ENCODE measurements around the gene MRTO4.
"Not testable (repeated sequence)": the region's sequence is repeated elsewhere in the genome, so short reads cannot be mapped to it uniquely, and the experiment has no call there.

Gene MRTO4

DNA sequence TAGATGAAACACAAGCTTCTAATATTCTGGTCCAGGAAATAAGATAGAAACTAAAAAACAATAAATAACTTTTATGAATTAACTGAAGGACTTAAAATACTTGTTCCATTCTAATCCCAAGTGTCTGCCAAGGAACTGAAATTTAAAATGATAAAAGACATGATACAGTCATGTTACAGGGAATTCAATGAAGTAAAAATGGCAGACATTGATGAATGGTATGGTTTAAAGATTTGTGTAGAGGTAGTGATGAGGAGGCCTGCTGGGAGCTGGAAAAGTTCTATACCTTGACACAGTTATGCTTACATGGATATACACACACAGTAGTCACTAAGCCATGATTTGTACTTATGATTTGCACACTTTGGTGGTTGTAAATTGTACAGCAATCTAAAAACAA lies 39.4 kb upstream of the MRTO4 start:
- no peaks in the 10 kb centered on the region for H3K27me3 Mint-ChIP-seq
- ATAC-seq (replicated peaks) = no peak
- no peak overlapping the region for H3K4me3 Mint-ChIP-seq
- H3K27ac Mint-ChIP-seq = peak overlapping the region; percentile 23 to 96
- no peaks in the 10 kb centered on the region for H3K9me3 Mint-ChIP-seq
- no peak for DNase-seq
- peaks cover 20% of the 10 kb centered on the region for H3K36me3 Mint-ChIP-seq (ENCODE audit: insufficient read depth)
- peaks cover 24 to 50% of the 10 kb centered on the region in 2 donors for H3K4me1 Mint-ChIP-seq (ENCODE audit: low read depth in 2 of 2)

DNA sequence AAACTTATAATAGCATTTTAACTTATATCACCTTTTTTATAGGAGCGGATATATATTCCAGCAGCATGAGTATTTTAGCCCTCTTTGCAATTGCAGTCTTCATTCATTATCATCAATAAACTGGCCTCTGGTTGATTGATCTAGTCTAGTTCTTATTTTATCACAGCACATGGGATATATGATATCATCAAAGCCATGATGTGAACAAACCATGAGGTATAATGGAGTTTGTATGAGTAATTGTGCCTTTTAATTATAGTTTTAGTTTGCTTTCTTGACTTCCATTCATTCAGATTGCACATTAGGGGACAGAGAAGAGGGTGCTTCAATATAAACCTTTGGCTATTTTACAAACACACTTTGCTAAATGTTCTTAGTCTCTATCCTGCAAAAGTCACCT lies 38.0 kb upstream of the MRTO4 start:
- ATAC-seq (replicated peaks) (no peak), DNase-seq (no peak)
- no peaks in the 10 kb centered on the region for H3K9me3 Mint-ChIP-seq
- peaks cover 21 to 41% of the 10 kb centered on the region in 2 donors for H3K4me1 Mint-ChIP-seq (ENCODE audit: low read depth in 2 of 2)
- no peak overlapping the region for H3K4me3 Mint-ChIP-seq
- peaks cover 10% of the 10 kb centered on the region for H3K36me3 Mint-ChIP-seq (ENCODE audit: insufficient read depth)
- peak overlapping the region in 1 of 2 donors; percentile 11 for H3K27ac Mint-ChIP-seq
- H3K27me3 Mint-ChIP-seq = no peaks in the 10 kb centered on the region

DNA sequence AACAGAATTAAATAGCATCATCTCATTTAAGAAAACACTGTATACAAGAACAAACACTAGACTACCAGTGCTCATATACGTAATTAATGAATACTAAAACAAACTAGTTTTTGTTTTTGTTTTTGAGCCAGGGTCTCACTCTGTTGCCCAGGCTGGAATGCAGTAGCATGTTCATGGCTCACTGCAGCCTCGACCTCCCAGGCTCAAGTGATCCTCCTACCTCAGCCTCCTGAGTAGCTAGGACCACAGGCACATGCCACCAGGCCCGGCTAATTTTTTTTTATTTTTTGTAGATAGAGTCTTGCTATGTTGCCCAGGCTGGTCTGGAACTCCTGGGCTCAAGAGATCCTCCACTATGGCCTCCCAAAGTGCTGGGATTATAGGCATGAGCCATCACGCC lies 35.0 kb upstream of the MRTO4 start:
- H3K27me3 Mint-ChIP-seq; H3K4me3 Mint-ChIP-seq; H3K27ac Mint-ChIP-seq; H3K9me3 Mint-ChIP-seq; ATAC-seq (replicated peaks); DNase-seq: not testable (repeated sequence)
- Mint-ChIP-seq H3K4me1 (ENCODE audit: low read depth in 2 of 2) (peaks cover 6 to 24% of the 10 kb centered on the region in 2 donors), H3K36me3 (ENCODE audit: insufficient read depth) (peaks cover 28% of the 10 kb centered on the region)

GRCh38 chr1:19219451-19219850 lies 32.2 kb upstream of the MRTO4 start:
- Mint-ChIP-seq H3K9me3 (no peaks in the 10 kb centered on the region), H3K4me3 (no peak overlapping the region), H3K36me3 (ENCODE audit: insufficient read depth) (peaks cover 47% of the 10 kb centered on the region), H3K27ac (peak overlapping the region; percentile 23 to 91), H3K4me1 (ENCODE audit: low read depth in 2 of 2) (peaks cover 4 to 16% of the 10 kb centered on the region in 2 donors), H3K27me3 (no peaks in the 10 kb centered on the region)
- DNase-seq = no peak
- no peak for ATAC-seq (replicated peaks)

DNA sequence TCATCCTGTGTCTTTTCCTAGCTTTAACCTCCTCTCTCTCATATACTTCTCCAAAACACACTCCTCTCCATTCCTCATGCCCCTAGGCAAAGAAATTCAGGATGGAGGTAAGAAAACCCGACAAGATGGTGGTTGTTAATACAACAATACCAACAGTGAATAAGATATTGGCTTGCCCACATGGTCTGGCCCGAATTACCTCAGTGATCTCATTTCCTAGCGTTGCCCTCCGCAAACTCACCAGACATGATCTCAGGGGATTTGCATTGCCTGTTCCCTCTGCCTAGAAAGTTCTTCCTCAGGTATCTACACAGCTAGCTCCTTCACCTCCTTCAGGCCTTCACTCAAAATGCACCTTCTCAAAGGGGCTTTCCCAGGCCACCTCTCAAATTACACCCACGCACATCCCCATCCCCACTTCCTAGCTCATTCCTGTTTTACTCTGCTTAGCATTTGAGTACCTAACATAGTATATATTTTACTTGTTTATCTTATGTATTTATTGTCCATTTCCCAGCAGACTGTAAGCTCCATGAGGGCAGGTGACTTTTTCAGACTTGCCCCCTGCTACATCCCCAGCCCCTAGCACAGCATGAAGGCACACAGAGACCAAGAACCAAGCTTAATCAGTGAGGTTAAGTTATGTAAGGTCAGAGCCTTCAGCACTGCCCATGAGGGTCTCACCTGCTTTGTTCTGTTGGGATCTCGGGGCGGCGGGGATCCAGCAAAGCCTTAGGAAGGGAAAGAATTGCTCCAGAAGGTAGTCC lies 31.3 kb upstream of the MRTO4 start:
- peaks cover 4 to 18% of the 10 kb centered on the region in 2 donors for H3K4me1 Mint-ChIP-seq (ENCODE audit: low read depth in 2 of 2)
- H3K9me3 Mint-ChIP-seq = no peaks in the 10 kb centered on the region
- H3K36me3 Mint-ChIP-seq (ENCODE audit: insufficient read depth) = peaks cover 44% of the 10 kb centered on the region
- H3K27me3 Mint-ChIP-seq = no peaks in the 10 kb centered on the region
- no peak overlapping the region for H3K4me3 Mint-ChIP-seq
- H3K27ac Mint-ChIP-seq = peak overlapping the region; percentile 45 to 91
- ATAC-seq (replicated peaks) = no peak
- DNase-seq = no peak

- ATAC-seq (replicated peaks) (no peak), DNase-seq (no peak)
- Mint-ChIP-seq H3K4me3 (no peak overlapping the region), H3K27me3 (no peaks in the 10 kb centered on the region), H3K36me3 (ENCODE audit: insufficient read depth) (peaks cover 50% of the 10 kb centered on the region), H3K9me3 (no peaks in the 10 kb centered on the region), H3K4me1 (ENCODE audit: low read depth in 2 of 2) (peaks cover 4 to 16% of the 10 kb centered on the region in 2 donors), H3K27ac (no peak overlapping the region)
These were observed 30.6 kb upstream of the MRTO4 start for GRCh38 chr1:19220991-19221390.

GRCh38 chr1:19222573-19222972 lies 29.0 kb upstream of the MRTO4 start:
- Mint-ChIP-seq H3K9me3 (no peaks in the 10 kb centered on the region), H3K36me3 (ENCODE audit: insufficient read depth) (peaks cover 58% of the 10 kb centered on the region), H3K4me1 (ENCODE audit: low read depth in 2 of 2) (peaks cover 2 to 11% of the 10 kb centered on the region in 2 donors), H3K27ac (no peak overlapping the region), H3K4me3 (no peak overlapping the region), H3K27me3 (no peaks in the 10 kb centered on the region)
- ATAC-seq (replicated peaks) = no peak
- DNase-seq = no peak

- H3K36me3 Mint-ChIP-seq (ENCODE audit: insufficient read depth) = peaks cover 59% of the 10 kb centered on the region
- H3K4me3 Mint-ChIP-seq = no peak overlapping the region
- H3K9me3 Mint-ChIP-seq = no peaks in the 10 kb centered on the region
- no peak for DNase-seq
- no peak for ATAC-seq (replicated peaks)
- peaks cover 2 to 11% of the 10 kb centered on the region in 2 donors for H3K4me1 Mint-ChIP-seq (ENCODE audit: low read depth in 2 of 2)
- no peaks in the 10 kb centered on the region for H3K27me3 Mint-ChIP-seq
- no peak overlapping the region for H3K27ac Mint-ChIP-seq
These were observed 28.4 kb upstream of the MRTO4 start for GRCh38 chr1:19222979-19223824.

GRCh38 chr1:19229229-19229628 lies 22.4 kb upstream of the MRTO4 start:
- peaks cover 38% of the 10 kb centered on the region for H3K36me3 Mint-ChIP-seq (ENCODE audit: insufficient read depth)
- no peaks in the 10 kb centered on the region for H3K9me3 Mint-ChIP-seq
- H3K27ac Mint-ChIP-seq = no peak overlapping the region

GRCh38 chr1:19229828-19230325 lies 21.7 kb upstream of the MRTO4 start:
- DNase-seq (no peak), ATAC-seq (replicated peaks) (no peak)
- no peaks in the 10 kb centered on the region for H3K27me3 Mint-ChIP-seq
- peak overlapping the region in 1 of 2 donors; percentile 12 for H3K27ac Mint-ChIP-seq
- peaks cover 39% of the 10 kb centered on the region for H3K36me3 Mint-ChIP-seq (ENCODE audit: insufficient read depth)
- H3K4me1 Mint-ChIP-seq (ENCODE audit: low read depth in 2 of 2) = no peaks in the 10 kb centered on the region
- no peaks in the 10 kb centered on the region for H3K9me3 Mint-ChIP-seq
- H3K4me3 Mint-ChIP-seq = no peak overlapping the region

More at GRCh38 chr1:19229229-19229628, 22.4 kb upstream of the MRTO4 start:
- H3K27me3 Mint-ChIP-seq = no peaks in the 10 kb centered on the region
- peaks cover 0 to 4% of the 10 kb centered on the region in 2 donors for H3K4me1 Mint-ChIP-seq (ENCODE audit: low read depth in 2 of 2)
- no peak overlapping the region for H3K4me3 Mint-ChIP-seq
- ATAC-seq (replicated peaks) (no peak), DNase-seq (no peak)

- not testable (repeated sequence) for ATAC-seq (replicated peaks); H3K4me3 Mint-ChIP-seq; DNase-seq; H3K27me3 Mint-ChIP-seq; H3K4me1 Mint-ChIP-seq (ENCODE audit: low read depth in 2 of 2); H3K27ac Mint-ChIP-seq; H3K9me3 Mint-ChIP-seq
- H3K36me3 Mint-ChIP-seq (ENCODE audit: insufficient read depth) = peaks cover 45% of the 10 kb centered on the region
These were observed 19.7 kb upstream of the MRTO4 start for GRCh38 chr1:19231736-19232523.

DNA sequence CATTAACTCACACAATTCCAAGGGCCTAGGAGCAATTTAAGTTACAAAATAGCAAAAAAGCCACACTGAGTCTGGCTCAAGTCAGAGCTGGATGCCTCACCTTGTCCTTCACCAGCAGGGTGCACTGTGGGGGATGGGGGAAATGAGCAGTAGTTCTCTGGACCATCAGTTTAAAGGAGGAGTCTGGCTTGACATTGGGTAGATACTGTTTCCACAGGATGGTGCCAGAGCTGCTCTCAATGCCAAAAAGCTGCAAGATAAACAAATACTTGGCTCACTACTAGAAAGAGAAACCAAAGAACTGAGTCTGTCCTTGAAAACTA lies 19.1 kb upstream of the MRTO4 start:
- DNase-seq = no peak

GRCh38 chr1:19234224-19234623 lies 17.4 kb upstream of the MRTO4 start:
- Mint-ChIP-seq H3K27ac (no peak overlapping the region), H3K36me3 (ENCODE audit: insufficient read depth) (peaks cover 40% of the 10 kb centered on the region), H3K4me3 (no peak overlapping the region), H3K9me3 (no peaks in the 10 kb centered on the region), H3K27me3 (no peaks in the 10 kb centered on the region), H3K4me1 (ENCODE audit: low read depth in 2 of 2) (no peaks in the 10 kb centered on the region)
- DNase-seq (no peak), ATAC-seq (replicated peaks) (no peak)

More for the DNA sequence above, 19.1 kb upstream of the MRTO4 start:
- H3K36me3 Mint-ChIP-seq (ENCODE audit: insufficient read depth) = peaks cover 42% of the 10 kb centered on the region
- H3K27me3 Mint-ChIP-seq = no peaks in the 10 kb centered on the region
- H3K27ac Mint-ChIP-seq = no peak overlapping the region
- no peak overlapping the region for H3K4me3 Mint-ChIP-seq
- no peaks in the 10 kb centered on the region for H3K4me1 Mint-ChIP-seq (ENCODE audit: low read depth in 2 of 2)
- ATAC-seq (replicated peaks) = no peak
- H3K9me3 Mint-ChIP-seq = no peaks in the 10 kb centered on the region

Measured in effector memory CD8-positive, alpha-beta T cell (primary cell).